HL-60 (cell line): ENCODE data around the gene OR10P1.

Experiments used
- DNase-seq, 2 experiments: peaks; one replicate each; pipeline ENCODE4 v3.0.0-alpha.2; 2010 to 2020; ENCODE audit warnings: low read depth in 1 of 2, low spot score in 1 of 2
- H3K27ac ChIP-seq: fragments of 250-450 bp; sonication (Bioruptor Pico); replicated peaks from 2 replicates; pipeline ENCODE4 v1.5.1; 2020; ENCODE audit warnings: mild to moderate bottlenecking, moderate library complexity
- H3K27me3 ChIP-seq: fragments of 250-450 bp; sonication (Bioruptor Pico); 2 replicates; pipeline ENCODE4 v1.5.1; 2021; ENCODE audit warnings: mild to moderate bottlenecking, moderate library complexity; ENCODE audit not compliant: insufficient read depth, poor library complexity, severe bottlenecking
- H3K4me3 ChIP-seq: replicated peaks from 2 replicates; pipeline ENCODE4 v1.5.1; 2011; ENCODE audit warnings: mild to moderate bottlenecking, control low read depth, low read length; ENCODE audit not compliant: insufficient read depth
- CTCF ChIP-seq: IDR thresholded peaks from one replicate; pipeline ENCODE4 v1.5.1; 2011; ENCODE audit warnings: low read length, control low read depth, inconsistent platforms; ENCODE audit not compliant: insufficient read depth
- GABPA ChIP-seq: IDR thresholded peaks from 2 replicates; pipeline ENCODE4 v1.6.1; 2012; ENCODE audit warnings: low read depth
- POLR2AphosphoS5 ChIP-seq: IDR thresholded peaks from 2 replicates; pipeline ENCODE4 v1.6.1; 2012; ENCODE audit warnings: low read depth
- REST ChIP-seq: IDR thresholded peaks from 2 replicates; pipeline ENCODE4 v1.6.1; 2012; ENCODE audit warnings: low read depth; ENCODE audit not compliant: insufficient replicate concordance
- SPI1 ChIP-seq: IDR thresholded peaks from 2 replicates; pipeline ENCODE4 v1.6.1; 2012; ENCODE audit warnings: low read depth, mild to moderate bottlenecking, borderline replicate concordance

OR10P1 gene

GRCh38 chr12:55682087-55682796 lies 45.5 kb downstream of the OR10P1 start:
- TF ChIP-seq GABPA (no peak), REST (no peak), CTCF (no peak), SPI1 (no peak), POLR2AphosphoS5 (no peak)
- Histone ChIP-seq H3K27ac (no peak overlapping the region), H3K4me3 (peak overlapping the region; percentile 54), H3K27me3 (no peaks in the 10 kb centered on the region)
- no peak for DNase-seq

GRCh38 chr12:55683676-55684075 lies 47.0 kb downstream of the OR10P1 start:
- TF ChIP-seq CTCF (no peak), POLR2AphosphoS5 (no peak)
- no peak overlapping the region for H3K4me3 ChIP-seq
- H3K27ac ChIP-seq, result no peak overlapping the region
- no peaks in the 10 kb centered on the region for H3K27me3 ChIP-seq
- no peak for DNase-seq

- DNase-seq, result no peak
- TF ChIP-seq REST (no peak), CTCF (no peak), POLR2AphosphoS5 (no peak), GABPA (no peak), SPI1 (no peak)
- Histone ChIP-seq H3K27me3 (no peaks in the 10 kb centered on the region), H3K4me3 (no peak overlapping the region), H3K27ac (no peak overlapping the region)
These were observed 48.2 kb downstream of the OR10P1 start for GRCh38 chr12:55684761-55685370.

GRCh38 chr12:55685671-55686070 lies 49.0 kb downstream of the OR10P1 start:
- no peak overlapping the region for H3K27ac ChIP-seq
- no peak overlapping the region for H3K4me3 ChIP-seq
- TF ChIP-seq GABPA (no peak), REST (no peak), CTCF (no peak), SPI1 (no peak), POLR2AphosphoS5 (no peak)
- H3K27me3 ChIP-seq, result no peaks in the 10 kb centered on the region
- DNase-seq, result no peak
